NOMO-1 treated with dmso at 0.1 percent for 144 hours (cell line): ENCODE measurements around the gene SGTA.

Experiments
- DNase-seq: peaks from one replicate; lab custom pipeline; 2025; ENCODE audit not compliant: unreplicated experiment; lab: John Stamatoyannopoulos, UW

Gene SGTA

GRCh38 chr19:2771786-2772674 is 11.0 kb downstream of the SGTA start:
- DNase-seq = no peak

DNA sequence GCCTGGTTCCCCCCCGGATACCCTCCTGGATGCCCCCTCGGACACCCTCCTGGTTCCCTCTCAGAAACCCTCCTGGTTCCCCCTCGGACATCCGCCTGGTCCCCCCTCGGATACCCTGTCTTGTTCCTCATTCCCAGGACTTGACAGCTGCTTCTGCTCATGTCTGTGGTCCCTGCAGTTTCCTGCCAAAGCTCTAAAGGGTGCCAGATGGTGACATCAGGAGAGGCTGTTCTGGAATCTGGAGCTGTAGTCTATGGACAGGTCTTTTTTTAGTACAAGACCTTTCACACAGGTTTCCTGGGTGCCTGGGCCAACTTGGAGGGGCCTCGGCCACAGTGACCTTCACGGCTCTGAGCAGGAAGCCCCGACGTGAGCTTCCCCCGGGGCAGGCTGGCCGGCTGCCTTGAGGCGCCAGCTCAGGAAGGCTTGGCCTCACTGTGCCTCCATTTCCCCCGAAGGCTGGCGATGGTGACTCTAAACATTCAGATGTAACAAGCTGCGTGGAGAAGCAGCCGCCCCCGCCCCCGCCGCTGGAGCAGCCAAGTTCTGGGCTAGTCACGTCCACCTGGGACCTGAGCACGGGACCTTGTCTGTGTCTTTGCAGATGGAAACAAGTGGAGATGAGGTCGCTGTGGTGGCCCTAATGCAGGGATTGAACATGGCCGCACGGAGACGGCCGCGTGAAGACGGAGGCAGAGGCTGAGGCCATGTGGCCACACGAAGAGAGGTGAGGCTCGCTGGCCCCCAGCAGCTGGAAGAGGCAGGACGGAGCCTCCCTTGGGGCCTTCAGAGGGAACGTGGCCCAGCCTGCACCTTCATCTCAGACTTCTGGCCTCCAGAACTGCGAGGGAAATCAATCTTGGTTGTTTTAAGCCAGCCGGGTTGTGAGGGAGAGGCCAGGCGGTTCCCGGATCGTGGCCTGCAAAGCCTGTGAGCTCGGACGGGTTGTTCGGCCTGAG is 12.7 kb downstream of the SGTA start:
- DNase-seq = no peak

DNA sequence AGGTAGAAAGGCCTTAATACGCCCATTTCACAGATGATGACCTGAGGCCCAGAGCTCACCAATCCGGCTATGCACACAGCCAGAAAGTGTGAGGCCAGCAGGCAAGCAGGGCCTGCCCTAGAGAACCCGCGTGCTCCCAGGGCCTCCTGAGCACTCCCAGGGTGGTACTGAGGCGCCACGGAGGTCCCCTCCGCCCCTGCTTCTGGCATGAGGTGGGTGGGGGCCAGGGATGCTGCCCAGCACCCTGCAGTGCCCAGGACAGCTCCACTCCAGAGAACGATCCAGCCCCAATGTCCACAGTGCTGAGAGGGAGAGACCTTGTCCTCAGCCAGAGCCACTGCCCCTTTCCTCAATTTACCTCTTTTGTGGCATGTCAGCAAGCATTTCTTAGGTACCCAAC is 13.9 kb downstream of the SGTA start:
- no peak for DNase-seq

- DNase-seq = no peak
Observed at GRCh38 chr19:2768365-2769132, 14.5 kb downstream of the SGTA start.

- DNase-seq = no peak
Observed at GRCh38 chr19:2767688-2768087, 15.4 kb downstream of the SGTA start.

- no peak for DNase-seq
Observed at GRCh38 chr19:2766594-2767372, 16.3 kb downstream of the SGTA start.

DNA sequence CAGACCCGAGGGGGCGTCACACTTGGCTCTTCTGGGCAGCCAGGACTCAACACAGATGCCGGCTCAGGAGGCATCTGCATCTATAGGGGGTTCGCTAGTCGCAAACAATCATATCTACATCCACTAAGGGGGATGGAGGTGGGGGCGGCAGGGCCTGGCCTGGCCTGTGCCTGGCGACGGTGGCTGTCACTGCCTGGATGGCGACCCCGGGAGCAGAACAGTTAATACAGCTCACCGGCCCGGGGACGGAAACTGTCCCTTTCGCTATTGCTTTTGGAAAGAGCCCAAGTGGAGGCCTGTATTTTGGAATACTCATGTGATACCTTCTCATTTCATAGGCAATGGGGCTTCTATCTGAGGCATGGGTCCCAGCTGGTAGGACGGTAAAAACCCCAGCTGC is 17.7 kb downstream of the SGTA start:
- DNase-seq = no peak

- no peak for DNase-seq
Observed at GRCh38 chr19:2764945-2765344, 18.1 kb downstream of the SGTA start.

DNA sequence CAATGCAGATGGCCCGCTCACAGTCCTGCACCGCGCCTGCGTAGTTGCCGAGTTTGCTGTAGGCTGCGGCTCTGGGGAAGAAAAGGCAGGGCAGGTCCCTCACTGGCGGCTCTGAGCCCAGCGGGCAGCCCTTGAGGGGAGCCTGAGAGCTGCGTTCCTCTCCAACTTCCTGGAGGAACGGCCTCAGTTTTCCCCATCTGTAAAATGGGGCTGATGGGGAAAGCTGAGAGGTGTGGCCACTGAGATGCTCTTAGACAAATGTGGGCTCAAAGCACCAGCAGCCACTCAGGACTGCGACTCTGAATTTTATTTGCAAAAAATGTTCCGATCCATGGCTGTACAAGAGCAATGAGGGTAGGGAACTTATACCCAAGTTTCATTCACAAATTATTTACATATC is 19.4 kb downstream of the SGTA start:
- DNase-seq = no peak

GRCh38 chr19:2762783-2763496 is 20.1 kb downstream of the SGTA start:
- DNase-seq = no peak

GRCh38 chr19:2761876-2762782 is 20.9 kb downstream of the SGTA start:
- DNase-seq = no peak

DNA sequence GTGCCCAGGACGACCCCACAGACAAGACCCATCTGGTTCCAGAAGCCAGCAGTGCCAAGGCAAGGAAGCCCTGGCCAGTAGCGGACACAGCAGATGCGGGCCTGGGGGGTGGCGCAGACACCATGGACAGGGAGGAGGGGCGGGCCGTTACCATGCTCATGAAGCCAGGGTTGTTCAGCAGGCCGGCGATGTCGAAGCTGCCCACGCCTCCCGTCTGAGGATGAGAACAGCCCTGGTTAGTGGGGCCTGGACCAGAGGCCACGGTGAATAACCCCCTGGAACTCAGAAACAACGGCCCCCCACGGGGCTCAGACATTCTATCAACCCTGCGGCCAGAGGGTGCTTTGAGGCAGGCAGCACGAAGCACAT is 21.8 kb downstream of the SGTA start:
- no peak for DNase-seq

GRCh38 chr19:2759965-2760364 is 23.1 kb downstream of the SGTA start:
- no peak for DNase-seq

DNA sequence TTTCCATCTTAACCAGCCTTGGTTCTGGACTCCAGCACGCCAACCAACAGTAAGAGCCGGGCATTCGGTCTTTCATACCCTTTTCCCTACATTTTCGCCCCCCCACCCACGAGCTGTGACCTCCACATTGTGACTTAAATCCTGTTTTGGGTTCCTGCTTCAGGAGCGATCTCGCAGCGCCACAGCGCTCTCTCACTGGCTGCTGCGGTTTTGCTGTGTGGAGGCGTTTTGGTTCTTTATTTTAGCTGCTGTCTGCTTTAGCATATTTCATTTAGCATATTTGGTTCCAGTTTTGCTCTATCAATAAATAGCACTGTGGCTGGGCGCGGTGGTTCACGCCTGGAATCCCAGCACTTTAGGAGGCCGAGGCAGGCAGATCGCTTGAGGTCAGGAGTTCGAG is 23.7 kb downstream of the SGTA start:
- DNase-seq = no peak

- DNase-seq = no peak
Observed at GRCh38 chr19:2758601-2759313, 24.3 kb downstream of the SGTA start.

GRCh38 chr19:2756921-2757881 is 25.9 kb downstream of the SGTA start:
- no peak for DNase-seq

GRCh38 chr19:2756477-2756876 is 26.6 kb downstream of the SGTA start:
- no peak for DNase-seq
